SU-DHL-6 (cell line): ENCODE data around the gene KCNC4.

ENCODE experiments used
- EZH2phosphoT487 ChIP-seq: fragments of 200-600 bp; sonication (generic), shearing (Covaris generic); conservative IDR thresholded peaks from 2 replicates; pipeline ENCODE4 v1.6.1; 2018; ENCODE audit warnings: mild to moderate bottlenecking, antibody characterized with exemption, low read length, moderate library complexity, mixed read lengths
- TF ChIP-seq, protein P1 (sequence below): fragments of 200-600 bp; sonication (generic); IDR thresholded peaks from one replicate; pipeline ENCODE4 v1.5.1; 2017; ENCODE audit warnings: antibody characterized with exemption, mild to moderate bottlenecking, low read length, moderate library complexity; ENCODE audit not compliant: insufficient read depth, poor library complexity, severe bottlenecking

DNA sequence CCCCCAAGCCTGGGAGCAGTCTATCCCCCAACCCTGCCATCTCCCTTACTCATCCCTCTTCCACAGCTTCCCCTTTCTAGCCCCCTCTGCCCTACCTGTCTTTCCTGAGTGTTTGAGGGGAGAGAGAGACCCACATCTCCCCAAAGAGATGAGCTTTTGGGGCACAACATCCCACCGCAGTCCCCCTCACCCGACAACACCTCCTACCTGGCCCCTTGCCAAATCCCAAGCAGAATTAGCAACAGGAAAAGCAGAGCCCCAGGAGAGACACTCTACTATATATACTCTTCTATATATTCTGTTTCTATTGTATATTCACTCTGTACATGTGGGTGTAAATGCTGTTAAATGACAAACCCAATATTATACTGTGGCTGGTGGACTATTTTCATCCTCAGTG, 9.9 kb upstream of the KCNC4 start:
- TF ChIP-seq, protein P1, sequence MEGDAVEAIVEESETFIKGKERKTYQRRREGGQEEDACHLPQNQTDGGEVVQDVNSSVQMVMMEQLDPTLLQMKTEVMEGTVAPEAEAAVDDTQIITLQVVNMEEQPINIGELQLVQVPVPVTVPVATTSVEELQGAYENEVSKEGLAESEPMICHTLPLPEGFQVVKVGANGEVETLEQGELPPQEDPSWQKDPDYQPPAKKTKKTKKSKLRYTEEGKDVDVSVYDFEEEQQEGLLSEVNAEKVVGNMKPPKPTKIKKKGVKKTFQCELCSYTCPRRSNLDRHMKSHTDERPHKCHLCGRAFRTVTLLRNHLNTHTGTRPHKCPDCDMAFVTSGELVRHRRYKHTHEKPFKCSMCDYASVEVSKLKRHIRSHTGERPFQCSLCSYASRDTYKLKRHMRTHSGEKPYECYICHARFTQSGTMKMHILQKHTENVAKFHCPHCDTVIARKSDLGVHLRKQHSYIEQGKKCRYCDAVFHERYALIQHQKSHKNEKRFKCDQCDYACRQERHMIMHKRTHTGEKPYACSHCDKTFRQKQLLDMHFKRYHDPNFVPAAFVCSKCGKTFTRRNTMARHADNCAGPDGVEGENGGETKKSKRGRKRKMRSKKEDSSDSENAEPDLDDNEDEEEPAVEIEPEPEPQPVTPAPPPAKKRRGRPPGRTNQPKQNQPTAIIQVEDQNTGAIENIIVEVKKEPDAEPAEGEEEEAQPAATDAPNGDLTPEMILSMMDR = no peak
- TF ChIP-seq EZH2phosphoT487 = no peak
